BJ (cell line): ENCODE results near the gene KAT14. TPM values are rescaled to one million over a fixed set of nuclear protein-coding genes. Genes with fewer than 3 reads are reported as not detected.
"Not testable (repeated sequence)": the region's sequence is repeated elsewhere in the genome, so short reads cannot be mapped to it uniquely, and the experiment has no call there.

Experiments
- CTCF ChIA-PET: fragments of 350-600 bp; formaldehyde crosslinking; extraction: SDS; loops from one replicate; lab custom pipeline; 2021; ENCODE audit warnings: antibody characterized with exemption, inconsistent platforms; lab: Yijun Ruan, JAX
- POLR2A ChIA-PET: fragments of 300-600 bp; sonication (Branson Sonifier 250); formaldehyde crosslinking; extraction: SDS; loops from one replicate; lab custom pipeline; 2021; ENCODE audit warnings: antibody characterized with exemption; lab: Charles Lee
- DNase-seq: peaks from one replicate; pipeline ENCODE4 v3.0.0-alpha.2; 2011; ENCODE audit warnings: low read depth
- H3K27me3 ChIP-seq: 2 replicates; pipeline ENCODE4 v1.6.0; 2011; ENCODE audit warnings: low read length; ENCODE audit not compliant: control insufficient read depth, insufficient read depth
- H3K36me3 ChIP-seq: 2 replicates; pipeline ENCODE4 v1.5.1; 2011; ENCODE audit warnings: low read length; ENCODE audit not compliant: control insufficient read depth, insufficient read depth
- H3K4me3 ChIP-seq: 2 replicates; pipeline ENCODE4 v1.5.1; 2011; ENCODE audit warnings: low read depth, mild to moderate bottlenecking, control low read depth, low read length
- polyA plus RNA-seq: library from polyadenylated mRNA; depleted of rRNA; stranded (reverse); fragments of >200 nt; gene quantifications from 2 replicates; pipeline ENCODE4 v1.2.3, GENCODE V29; 2011
- TF ChIP-seq, protein P1 (sequence below): IDR thresholded peaks from 2 replicates; pipeline ENCODE4 v1.5.1; 2011; ENCODE audit warnings: low read depth, mild to moderate bottlenecking, control low read depth, inconsistent platforms, low read length, moderate library complexity; ENCODE audit not compliant: insufficient read depth

Gene KAT14
- polyA plus RNA-seq, 1 experiment: 9.8 TPM

DNA sequence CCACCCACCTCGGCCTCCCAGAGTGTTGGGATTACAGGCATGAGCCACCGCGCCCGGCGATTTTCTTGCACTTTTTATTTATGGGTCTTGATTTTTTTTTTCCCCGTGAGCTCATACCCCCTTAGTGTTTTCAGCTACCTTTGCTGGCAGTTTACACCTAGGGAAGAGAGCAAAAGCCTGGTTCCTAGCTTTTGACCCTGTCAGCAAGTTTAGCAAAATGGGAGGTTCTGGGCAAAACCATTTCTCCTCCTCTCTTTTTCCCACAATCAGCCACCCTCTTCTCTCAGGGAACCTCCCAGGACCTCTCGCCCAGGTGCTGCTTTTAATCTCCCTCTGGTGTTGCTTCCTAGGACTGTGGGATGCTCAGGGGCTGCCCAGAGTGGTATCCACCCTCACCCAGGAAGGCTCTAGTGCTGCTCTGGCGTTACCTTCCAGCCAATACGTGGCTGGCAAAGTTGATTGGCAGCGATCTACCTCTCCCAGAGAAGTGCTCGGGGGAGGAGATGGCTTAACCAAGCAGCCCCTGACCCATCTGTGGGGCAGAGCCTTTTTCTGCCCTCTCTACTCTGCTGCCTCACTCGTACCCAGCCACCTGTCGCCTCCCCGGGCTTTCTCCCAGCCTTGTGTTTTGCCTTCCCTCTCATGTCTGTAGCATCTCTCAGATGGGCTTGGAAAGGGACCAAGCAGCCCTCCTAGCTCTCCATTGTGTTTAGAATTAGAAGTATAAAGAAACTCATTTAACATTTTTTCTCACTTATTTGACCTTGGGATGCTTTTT is 37.4 kb downstream of the KAT14 start:
- Histone ChIP-seq H3K27me3 (no peaks in the 10 kb centered on the region), H3K4me3 (no peak overlapping the region), H3K36me3 (peaks cover 1% of the 10 kb centered on the region; the same call in 1 of the 2 replicates)
- ChIA-PET CTCF (no interaction called here), POLR2A (interaction anchor here (0.6 to 0.7 kb wide), 2 partner anchors 14 to 605 kb away, joined by 6 to 15 read pairs; partner anchors contain the start of gene DSTN)
- TF ChIP-seq, protein P1, sequence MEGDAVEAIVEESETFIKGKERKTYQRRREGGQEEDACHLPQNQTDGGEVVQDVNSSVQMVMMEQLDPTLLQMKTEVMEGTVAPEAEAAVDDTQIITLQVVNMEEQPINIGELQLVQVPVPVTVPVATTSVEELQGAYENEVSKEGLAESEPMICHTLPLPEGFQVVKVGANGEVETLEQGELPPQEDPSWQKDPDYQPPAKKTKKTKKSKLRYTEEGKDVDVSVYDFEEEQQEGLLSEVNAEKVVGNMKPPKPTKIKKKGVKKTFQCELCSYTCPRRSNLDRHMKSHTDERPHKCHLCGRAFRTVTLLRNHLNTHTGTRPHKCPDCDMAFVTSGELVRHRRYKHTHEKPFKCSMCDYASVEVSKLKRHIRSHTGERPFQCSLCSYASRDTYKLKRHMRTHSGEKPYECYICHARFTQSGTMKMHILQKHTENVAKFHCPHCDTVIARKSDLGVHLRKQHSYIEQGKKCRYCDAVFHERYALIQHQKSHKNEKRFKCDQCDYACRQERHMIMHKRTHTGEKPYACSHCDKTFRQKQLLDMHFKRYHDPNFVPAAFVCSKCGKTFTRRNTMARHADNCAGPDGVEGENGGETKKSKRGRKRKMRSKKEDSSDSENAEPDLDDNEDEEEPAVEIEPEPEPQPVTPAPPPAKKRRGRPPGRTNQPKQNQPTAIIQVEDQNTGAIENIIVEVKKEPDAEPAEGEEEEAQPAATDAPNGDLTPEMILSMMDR: no peak
- DNase-seq: no peak

DNA sequence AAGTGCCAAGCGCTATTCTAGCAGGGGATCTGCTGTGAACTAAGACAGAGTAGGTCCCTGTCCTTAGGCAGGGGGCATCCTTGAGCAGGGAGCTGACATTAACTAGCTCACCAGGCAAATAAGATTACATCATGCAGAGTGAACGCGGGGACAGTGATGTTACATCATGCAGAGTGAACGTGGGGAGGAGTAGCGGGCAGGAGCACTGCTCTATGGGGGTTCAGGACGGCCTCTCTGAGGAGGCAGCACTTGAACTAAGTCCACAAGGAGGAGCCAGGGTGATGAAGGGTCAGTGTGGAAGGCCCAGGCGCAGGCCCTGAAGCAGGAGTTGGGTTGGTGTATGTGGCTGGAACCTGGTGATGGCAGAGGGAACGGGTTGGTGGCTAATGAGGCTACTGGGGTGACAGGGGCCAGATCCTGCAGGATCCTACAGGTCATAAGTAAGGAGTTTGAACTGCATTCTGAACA is 38.7 kb downstream of the KAT14 start:
- CTCF ChIA-PET: no interaction called here
- TF ChIP-seq, protein P1: no peak
- H3K36me3 ChIP-seq: peaks cover 1% of the 10 kb centered on the region; the same call in 1 of the 2 replicates
- no peak for DNase-seq
- no peak overlapping the region for H3K4me3 ChIP-seq
- no peaks in the 10 kb centered on the region for H3K27me3 ChIP-seq
- POLR2A ChIA-PET: no interaction called here

DNA sequence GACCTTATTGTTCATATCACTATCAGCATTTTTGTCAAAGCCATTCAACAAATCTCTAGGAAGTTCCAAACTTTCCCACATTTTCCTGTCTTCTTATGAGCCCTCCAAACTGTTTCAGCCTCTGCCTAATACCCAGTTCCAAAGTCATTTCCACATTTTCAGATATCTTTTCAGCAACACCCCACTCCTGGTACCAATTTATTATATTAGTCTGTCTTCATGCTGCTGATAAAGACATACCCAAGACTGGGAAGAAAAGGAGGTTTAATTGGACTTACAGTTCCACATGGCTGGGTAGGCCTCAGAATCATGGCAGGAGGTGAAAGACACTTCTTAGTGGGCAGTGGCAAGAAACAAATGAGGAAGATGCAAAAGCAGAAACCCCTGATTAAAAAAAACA is 42.7 kb downstream of the KAT14 start:
- DNase-seq, H3K27me3 ChIP-seq, H3K4me3 ChIP-seq, H3K36me3 ChIP-seq, POLR2A ChIA-PET: not testable (repeated sequence)
- CTCF ChIA-PET: interaction anchor here (0.5 kb wide), 1 partner anchor 1176 kb away, joined by 3 read pairs; no protein-coding TSS in a partner anchor

DNA sequence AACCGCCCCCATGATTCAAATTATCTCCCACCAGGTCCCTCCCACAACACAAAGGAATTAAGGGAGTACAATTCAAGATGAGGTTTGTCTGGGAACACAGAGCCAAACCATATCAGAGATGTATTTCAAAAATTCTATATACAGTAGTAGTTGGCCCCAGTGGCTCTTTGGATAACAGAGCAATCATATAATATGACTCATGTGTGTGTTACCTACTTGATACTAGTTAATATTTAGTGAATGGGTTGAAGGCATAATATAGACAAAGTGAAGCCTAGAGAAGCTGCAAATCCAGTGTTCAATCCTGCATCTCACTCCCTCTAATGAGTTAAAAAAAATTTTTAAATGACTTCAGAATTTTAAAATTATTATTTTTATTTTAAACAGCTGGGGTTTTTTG is 43.2 kb downstream of the KAT14 start:
- POLR2A ChIA-PET: no interaction called here
- Histone ChIP-seq H3K27me3 (no peaks in the 10 kb centered on the region), H3K4me3 (no peak overlapping the region), H3K36me3 (peaks cover 2% of the 10 kb centered on the region)
- TF ChIP-seq, protein P1: no peak
- no peak for DNase-seq
- CTCF ChIA-PET: interaction anchor here (0.5 kb wide), 1 partner anchor 1176 kb away, joined by 3 read pairs; no protein-coding TSS in a partner anchor

DNA sequence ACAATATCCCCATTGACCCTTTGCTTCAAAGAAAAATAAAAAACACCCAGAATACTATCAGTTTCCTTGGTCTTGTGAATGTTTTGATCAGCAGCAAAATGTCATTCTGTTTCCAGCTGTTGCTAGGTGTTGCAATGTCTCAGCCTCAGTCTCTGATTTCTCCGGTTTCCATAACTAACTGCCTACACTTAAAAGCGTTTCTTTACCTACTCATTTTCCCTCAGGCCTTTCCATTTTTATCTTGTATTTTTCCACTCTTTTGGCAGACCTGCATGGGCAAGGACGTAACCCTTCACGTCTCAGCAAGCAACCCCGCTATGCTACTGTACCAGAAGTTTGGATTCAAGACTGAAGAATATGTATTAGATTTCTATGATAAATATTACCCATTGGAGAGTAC is 49.4 kb downstream of the KAT14 start:
- H3K4me3 ChIP-seq: no peak overlapping the region
- no peaks in the 10 kb centered on the region for H3K27me3 ChIP-seq
- ChIA-PET POLR2A (no interaction called here), CTCF (interaction anchor here (1.2 kb wide), 1 partner anchor 20 kb away, joined by 3 read pairs; no protein-coding TSS in a partner anchor)
- DNase-seq: no peak
- H3K36me3 ChIP-seq: peaks cover 7% of the 10 kb centered on the region
- TF ChIP-seq, protein P1: no peak
